Panc1 (cell line): ENCODE data around the gene FXR1. TPM values are rescaled to one million over a fixed set of nuclear protein-coding genes. Genes with fewer than 3 reads are reported as not detected.

Source experiments
- ATAC-seq: fragments of 200-7000 bp; cut with Tn5 transposase; 2 replicates; pipeline ENCODE4 v1.9.1; 2020; ENCODE audit warnings: mild to moderate bottlenecking, moderate library complexity
- BruUV-seq: library from RNA; stranded (reverse); fragments of 400-500 nt; replicated peaks from 2 replicates; lab custom pipeline; 2021; lab: Mats Ljungman, UMichigan
- CTCF ChIA-PET: fragments of 300-600 bp; sonication (Branson Sonifier 250); formaldehyde crosslinking; loops from one replicate; lab custom pipeline; 2022; ENCODE audit warnings: antibody characterized with exemption; lab: Charles Lee
- POLR2A ChIA-PET: fragments of 300-600 bp; sonication (Branson Sonifier 250); formaldehyde crosslinking; loops from one replicate; lab custom pipeline; 2022; ENCODE audit warnings: antibody characterized with exemption; lab: Charles Lee
- DNase-seq: peaks from one replicate; pipeline ENCODE4 v3.0.0-alpha.2; 2010; ENCODE audit warnings: low read depth, low spot score
- H3K27ac ChIP-seq: 2 replicates; pipeline ENCODE4 v1.5.1; 2011; ENCODE audit warnings: mild to moderate bottlenecking, low read length, inconsistent platforms
- H3K27me3 ChIP-seq: fragments of 200-500 bp; sonication (Bioruptor generic); 2 replicates; pipeline ENCODE4 v1.6.0; 2014; ENCODE audit warnings: low read length, inconsistent platforms; ENCODE audit not compliant: control insufficient read depth, insufficient read depth
- H3K36me3 ChIP-seq: fragments of 200-500 bp; sonication (Bioruptor generic); 2 replicates; pipeline ENCODE4 v1.5.1; 2014; ENCODE audit warnings: inconsistent platforms, mild to moderate bottlenecking, low read length, moderate library complexity; ENCODE audit not compliant: control insufficient read depth, insufficient read depth
- H3K4me1 ChIP-seq: 2 replicates; pipeline ENCODE4 v1.5.1; 2011; ENCODE audit warnings: inconsistent platforms, mild to moderate bottlenecking, low read length, moderate library complexity; ENCODE audit not compliant: control insufficient read depth, insufficient read depth
- H3K4me3 ChIP-seq, 2 experiments: 2 replicates each; pipeline ENCODE4 v1.5.1; 2011 to 2012; ENCODE audit warnings: low read depth in 2 of 2, low read length in 2 of 2, mild to moderate bottlenecking in 2 of 2, inconsistent platforms in 1 of 2, moderate library complexity in 1 of 2
- H3K9me3 ChIP-seq: fragments of 200-500 bp; sonication (Bioruptor generic); 2 replicates; pipeline ENCODE4 v1.5.1; 2014; ENCODE audit warnings: low read depth, mild to moderate bottlenecking, inconsistent platforms, low read length, moderate library complexity; ENCODE audit not compliant: control insufficient read depth, insufficient read depth
- POLR2AphosphoS5 ChIP-seq: IDR thresholded peaks from 2 replicates; pipeline ENCODE4 v1.6.1; 2012; ENCODE audit warnings: mild to moderate bottlenecking, low read depth, low read length, moderate library complexity
- SIN3A ChIP-seq: IDR thresholded peaks from 2 replicates; pipeline ENCODE4 v1.6.1; 2012; ENCODE audit warnings: low read depth, mild to moderate bottlenecking, low read length, moderate library complexity, borderline replicate concordance; ENCODE audit not compliant: insufficient read depth
- TCF7L2 ChIP-seq: IDR thresholded peaks from 2 replicates; pipeline ENCODE4 v1.6.1; 2011; ENCODE audit warnings: mild to moderate bottlenecking, low read depth, low read length, inconsistent platforms
- in situ Hi-C: cut with HindIII; loops from 2 replicates; pipeline ENCODE4 v1.10.0; 2016; ENCODE audit warnings: low sequenced_read_pairs, low pct_unique_long_range_greater_than_20kb
- intact Hi-C: fragments of 100-400 bp; cut with micrococcal nuclease; formaldehyde crosslinking; loops from one replicate; pipeline ENCODE4 v1.10.0; 2022; ENCODE audit not compliant: unreplicated experiment
- total RNA-seq: library from RNA; stranded (reverse); gene quantifications from one replicate; pipeline ENCODE4 v1.2.1, GENCODE V29; 2021; ENCODE audit not compliant: unreplicated experiment
- TF ChIP-seq, protein P1 (sequence below): fragments of 450-650 bp; IDR thresholded peaks from 2 replicates; pipeline ENCODE4 v1.5.1; 2017; ENCODE audit warnings: mild to moderate bottlenecking
- TF ChIP-seq, protein P2 (sequence below), 2 experiments: IDR thresholded peaks; 2 replicates each; pipeline ENCODE4 v1.6.1; 2011 to 2012; ENCODE audit warnings: low read depth in 2 of 2, control low read depth in 1 of 2, low read length in 1 of 2, mild to moderate bottlenecking in 1 of 2, moderate library complexity in 1 of 2; ENCODE audit not compliant: insufficient read depth in 1 of 2

Gene FXR1
- total RNA-seq, 1 experiment from 2014 or later, result 180 TPM

DNA sequence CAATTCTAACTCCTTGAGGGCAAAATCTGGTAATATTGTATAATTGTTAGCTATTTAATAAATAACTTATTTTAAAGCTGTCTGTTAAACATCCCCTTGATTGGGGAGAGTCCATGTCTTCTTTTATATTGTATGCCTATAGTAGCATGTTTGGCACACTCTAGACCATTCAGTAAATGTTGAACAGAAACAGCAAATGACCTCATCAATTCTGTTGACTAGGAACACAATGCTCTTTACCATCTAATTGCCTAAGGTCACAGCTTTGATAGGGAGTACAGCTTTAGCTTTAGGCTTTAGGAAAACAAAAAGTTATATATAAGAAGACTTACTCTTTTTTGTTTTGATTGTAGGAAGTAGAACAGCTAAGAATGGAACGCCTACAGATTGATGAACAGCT lies 50.1 kb downstream of the FXR1 start:
- in situ Hi-C loops, result no loop called here

DNA sequence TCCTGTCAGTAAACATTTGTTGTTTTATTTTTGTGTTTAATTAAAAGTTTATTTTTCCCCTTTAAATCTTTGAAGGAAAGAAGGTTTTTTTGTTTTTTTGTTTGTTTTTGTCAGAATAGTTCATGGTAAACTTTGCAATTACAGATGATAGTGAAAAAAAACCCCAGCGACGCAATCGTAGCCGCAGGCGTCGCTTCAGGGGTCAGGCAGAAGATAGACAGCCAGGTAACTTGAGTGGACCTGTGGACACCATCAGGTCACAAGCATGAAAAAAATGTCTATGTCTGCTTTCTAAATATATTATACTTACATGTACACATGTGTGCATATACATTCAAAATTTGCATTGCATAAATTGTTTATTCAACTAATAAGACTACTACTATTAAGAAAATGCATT lies 58.5 kb downstream of the FXR1 start:
- ATAC-seq (no peak), DNase-seq (no peak)
- in situ Hi-C loops, result no loop called here
- ChIA-PET CTCF (no interaction called here), POLR2A (no interaction called here)
- Histone ChIP-seq H3K4me3 (no peak overlapping the region), H3K27me3 (no peaks in the 10 kb centered on the region), H3K36me3 (peaks cover 76% of the 10 kb centered on the region), H3K27ac (no peak overlapping the region), H3K4me1 (no peaks in the 10 kb centered on the region), H3K9me3 (no peaks in the 10 kb centered on the region)
- BruUV-seq, result no TSS peak
- intact Hi-C loops, result no loop called here
- TF ChIP-seq, protein P1, sequence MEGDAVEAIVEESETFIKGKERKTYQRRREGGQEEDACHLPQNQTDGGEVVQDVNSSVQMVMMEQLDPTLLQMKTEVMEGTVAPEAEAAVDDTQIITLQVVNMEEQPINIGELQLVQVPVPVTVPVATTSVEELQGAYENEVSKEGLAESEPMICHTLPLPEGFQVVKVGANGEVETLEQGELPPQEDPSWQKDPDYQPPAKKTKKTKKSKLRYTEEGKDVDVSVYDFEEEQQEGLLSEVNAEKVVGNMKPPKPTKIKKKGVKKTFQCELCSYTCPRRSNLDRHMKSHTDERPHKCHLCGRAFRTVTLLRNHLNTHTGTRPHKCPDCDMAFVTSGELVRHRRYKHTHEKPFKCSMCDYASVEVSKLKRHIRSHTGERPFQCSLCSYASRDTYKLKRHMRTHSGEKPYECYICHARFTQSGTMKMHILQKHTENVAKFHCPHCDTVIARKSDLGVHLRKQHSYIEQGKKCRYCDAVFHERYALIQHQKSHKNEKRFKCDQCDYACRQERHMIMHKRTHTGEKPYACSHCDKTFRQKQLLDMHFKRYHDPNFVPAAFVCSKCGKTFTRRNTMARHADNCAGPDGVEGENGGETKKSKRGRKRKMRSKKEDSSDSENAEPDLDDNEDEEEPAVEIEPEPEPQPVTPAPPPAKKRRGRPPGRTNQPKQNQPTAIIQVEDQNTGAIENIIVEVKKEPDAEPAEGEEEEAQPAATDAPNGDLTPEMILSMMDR, result no peak
- TF ChIP-seq TCF7L2 (no peak), POLR2AphosphoS5 (no peak), SIN3A (no peak)
- TF ChIP-seq, protein P2, sequence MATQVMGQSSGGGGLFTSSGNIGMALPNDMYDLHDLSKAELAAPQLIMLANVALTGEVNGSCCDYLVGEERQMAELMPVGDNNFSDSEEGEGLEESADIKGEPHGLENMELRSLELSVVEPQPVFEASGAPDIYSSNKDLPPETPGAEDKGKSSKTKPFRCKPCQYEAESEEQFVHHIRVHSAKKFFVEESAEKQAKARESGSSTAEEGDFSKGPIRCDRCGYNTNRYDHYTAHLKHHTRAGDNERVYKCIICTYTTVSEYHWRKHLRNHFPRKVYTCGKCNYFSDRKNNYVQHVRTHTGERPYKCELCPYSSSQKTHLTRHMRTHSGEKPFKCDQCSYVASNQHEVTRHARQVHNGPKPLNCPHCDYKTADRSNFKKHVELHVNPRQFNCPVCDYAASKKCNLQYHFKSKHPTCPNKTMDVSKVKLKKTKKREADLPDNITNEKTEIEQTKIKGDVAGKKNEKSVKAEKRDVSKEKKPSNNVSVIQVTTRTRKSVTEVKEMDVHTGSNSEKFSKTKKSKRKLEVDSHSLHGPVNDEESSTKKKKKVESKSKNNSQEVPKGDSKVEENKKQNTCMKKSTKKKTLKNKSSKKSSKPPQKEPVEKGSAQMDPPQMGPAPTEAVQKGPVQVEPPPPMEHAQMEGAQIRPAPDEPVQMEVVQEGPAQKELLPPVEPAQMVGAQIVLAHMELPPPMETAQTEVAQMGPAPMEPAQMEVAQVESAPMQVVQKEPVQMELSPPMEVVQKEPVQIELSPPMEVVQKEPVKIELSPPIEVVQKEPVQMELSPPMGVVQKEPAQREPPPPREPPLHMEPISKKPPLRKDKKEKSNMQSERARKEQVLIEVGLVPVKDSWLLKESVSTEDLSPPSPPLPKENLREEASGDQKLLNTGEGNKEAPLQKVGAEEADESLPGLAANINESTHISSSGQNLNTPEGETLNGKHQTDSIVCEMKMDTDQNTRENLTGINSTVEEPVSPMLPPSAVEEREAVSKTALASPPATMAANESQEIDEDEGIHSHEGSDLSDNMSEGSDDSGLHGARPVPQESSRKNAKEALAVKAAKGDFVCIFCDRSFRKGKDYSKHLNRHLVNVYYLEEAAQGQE (IDR thresholded peaks at IDR 0.05; ENCODE audit: insufficient read depth in 1 of 2, low read depth in 2 of 2, low read length in 1 of 2), result no peak

More for the DNA sequence above, 50.1 kb downstream of the FXR1 start:
- Histone ChIP-seq H3K27ac (no peak overlapping the region), H3K36me3 (peaks cover 69% of the 10 kb centered on the region), H3K27me3 (no peaks in the 10 kb centered on the region), H3K4me3 (no peak overlapping the region), H3K4me1 (no peaks in the 10 kb centered on the region), H3K9me3 (no peaks in the 10 kb centered on the region)
- DNase-seq, result no peak
- POLR2A ChIA-PET, result no interaction called here
- BruUV-seq, result no TSS peak
- CTCF ChIA-PET, result interaction anchor here (0.5 to 0.7 kb wide), 2 partner anchors 11 to 50 kb away, joined by 5 read pairs; partner anchors contain the start of gene FXR1
- intact Hi-C loops, result no loop called here
- ATAC-seq, result no peak
- TF ChIP-seq TCF7L2, result no peak
- TF ChIP-seq, protein P1, result no peak
- no peak for TF ChIP-seq POLR2AphosphoS5
- TF ChIP-seq, protein P2 (IDR thresholded peaks at IDR 0.05; ENCODE audit: insufficient read depth in 1 of 2, low read depth in 2 of 2, low read length in 1 of 2), result no peak
- TF ChIP-seq SIN3A, result no peak
